Activated T-cell treated with anti-CD3 and anti-CD28 coated beads, Interleukin-2, amount 50 U/mL, for 72 hours (primary cell): Measurements from ENCODE around the gene MLLT10. TPM values are rescaled to one million over a fixed set of nuclear protein-coding genes. Genes with fewer than 3 reads are reported as not detected.

Experiments
- ATAC-seq, 2 donors: fragments of 150-1000 bp; cut with Tn5 transposase; replicated peaks in 1 of 2; 2 replicates each; pipeline ENCODE4 v1.10.0; 2021; ENCODE audit warnings: moderate library complexity in 2 of 2, mild to moderate bottlenecking in 1 of 2
- DNase-seq, 2 donors: peaks; one replicate each; pipeline ENCODE4 v3.0.0; 2021 to 2022; ENCODE audit warnings: mixed read lengths in 1 of 2
- H3K27ac Mint-ChIP-seq: one replicate; pipeline ENCODE4 v1.8.0; 2022; ENCODE audit warnings: mild to moderate bottlenecking, moderate library complexity, mixed read lengths
- H3K27me3 Mint-ChIP-seq: one replicate; pipeline ENCODE4 v1.8.0; 2022; ENCODE audit warnings: low read depth, mixed read lengths
- H3K36me3 Mint-ChIP-seq, 2 donors: one replicate each; pipeline ENCODE4 v1.8.0; 2022; ENCODE audit warnings: mixed read lengths in 2 of 2, mild to moderate bottlenecking in 1 of 2; ENCODE audit not compliant: insufficient read depth in 2 of 2
- H3K4me1 Mint-ChIP-seq: one replicate; pipeline ENCODE4 v1.8.0; 2022; ENCODE audit warnings: low read depth, mixed read lengths
- H3K4me3 Mint-ChIP-seq, 2 donors: one replicate each; pipeline ENCODE4 v1.8.0; 2022; ENCODE audit warnings: mild to moderate bottlenecking in 2 of 2, mixed read lengths in 2 of 2, moderate library complexity in 2 of 2
- H3K9me3 Mint-ChIP-seq, 2 donors: one replicate each; pipeline ENCODE4 v1.8.0; 2022; ENCODE audit warnings: mixed read lengths in 2 of 2
- total RNA-seq, 2 donors: library from RNA; stranded (reverse); gene quantifications; one replicate each; pipeline ENCODE4 v1.2.3, GENCODE V29; 2022

MLLT10 gene
- total RNA-seq, 2 donors from 2014 or later = 45.4 to 46.0 TPM

DNA sequence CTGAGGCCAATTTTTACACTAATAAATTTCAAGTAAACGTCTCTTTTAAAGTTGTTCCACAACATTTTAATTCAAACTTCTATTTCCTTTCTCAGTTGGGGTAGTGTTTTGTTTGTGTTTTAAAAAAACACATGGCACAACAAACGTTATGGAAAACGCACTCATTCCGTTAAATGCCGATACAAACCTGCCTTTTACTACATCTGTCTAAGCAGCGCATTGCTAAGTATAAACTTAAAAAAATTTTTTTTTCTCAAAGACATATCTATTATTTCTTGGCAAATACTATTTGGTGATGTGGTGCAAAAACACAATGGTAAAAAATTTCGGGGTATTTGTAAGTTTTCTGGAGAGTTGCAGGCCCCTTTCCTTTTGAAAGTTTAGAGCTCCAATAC, 9.9 kb upstream of the MLLT10 start:
- H3K36me3 Mint-ChIP-seq = peaks cover 3 to 5% of the 10 kb centered on the region in 2 donors
- H3K4me1 Mint-ChIP-seq = peaks cover 54% of the 10 kb centered on the region
- H3K27me3 Mint-ChIP-seq = peaks cover 56% of the 10 kb centered on the region
- ATAC-seq (no peak), DNase-seq (no peak)
- no peak overlapping the region for H3K4me3 Mint-ChIP-seq
- no peaks in the 10 kb centered on the region for H3K9me3 Mint-ChIP-seq
- H3K27ac Mint-ChIP-seq = no peak overlapping the region

DNA sequence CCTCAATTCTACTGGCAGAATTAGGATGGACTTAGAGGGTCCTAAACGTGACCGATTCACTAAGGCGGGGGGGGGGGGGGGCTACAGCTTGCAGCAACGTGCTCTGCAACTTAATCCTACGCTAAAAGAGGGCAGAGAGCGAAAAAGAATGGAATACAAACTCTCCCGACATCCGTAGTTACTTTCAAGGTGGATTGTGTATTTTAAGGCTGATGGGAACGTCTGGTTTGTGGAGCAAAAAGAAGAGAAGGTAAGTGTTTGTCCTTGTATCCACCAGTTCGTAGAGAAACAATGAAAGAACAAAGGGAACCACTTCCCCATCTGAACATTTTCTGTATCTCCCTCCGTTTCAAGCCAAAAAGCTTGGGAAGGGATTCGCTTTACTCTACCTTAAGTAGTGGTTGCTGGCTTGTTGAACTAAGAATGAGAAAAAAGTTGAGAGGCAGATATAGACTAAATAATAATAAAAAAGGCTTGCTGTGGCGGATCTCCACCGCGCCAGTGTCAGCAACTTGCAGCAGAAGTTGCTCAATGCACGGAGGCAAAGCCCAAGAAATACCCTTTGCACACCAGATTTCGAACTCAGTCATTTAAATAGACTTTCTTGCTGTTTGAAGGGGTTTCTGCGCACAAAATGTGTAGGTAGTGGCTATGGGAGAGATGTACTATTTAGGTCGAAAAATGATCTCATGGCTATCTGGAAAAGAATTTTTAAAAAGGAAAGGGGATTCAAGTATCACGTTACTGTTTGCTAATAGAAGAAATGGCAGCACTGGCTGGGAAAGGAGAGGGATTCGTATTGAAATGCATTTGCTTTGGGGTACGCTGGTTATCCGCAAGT, 9.3 kb upstream of the MLLT10 start:
- Mint-ChIP-seq H3K9me3 (no peaks in the 10 kb centered on the region), H3K4me3 (peak overlapping the region; percentile 80 to 98), H3K27me3 (peaks cover 50% of the 10 kb centered on the region), H3K4me1 (peaks cover 48% of the 10 kb centered on the region), H3K27ac (peak overlapping the region; percentile 68), H3K36me3 (peaks cover 3 to 5% of the 10 kb centered on the region in 2 donors)
- DNase-seq = no peak
- no peak for ATAC-seq

DNA sequence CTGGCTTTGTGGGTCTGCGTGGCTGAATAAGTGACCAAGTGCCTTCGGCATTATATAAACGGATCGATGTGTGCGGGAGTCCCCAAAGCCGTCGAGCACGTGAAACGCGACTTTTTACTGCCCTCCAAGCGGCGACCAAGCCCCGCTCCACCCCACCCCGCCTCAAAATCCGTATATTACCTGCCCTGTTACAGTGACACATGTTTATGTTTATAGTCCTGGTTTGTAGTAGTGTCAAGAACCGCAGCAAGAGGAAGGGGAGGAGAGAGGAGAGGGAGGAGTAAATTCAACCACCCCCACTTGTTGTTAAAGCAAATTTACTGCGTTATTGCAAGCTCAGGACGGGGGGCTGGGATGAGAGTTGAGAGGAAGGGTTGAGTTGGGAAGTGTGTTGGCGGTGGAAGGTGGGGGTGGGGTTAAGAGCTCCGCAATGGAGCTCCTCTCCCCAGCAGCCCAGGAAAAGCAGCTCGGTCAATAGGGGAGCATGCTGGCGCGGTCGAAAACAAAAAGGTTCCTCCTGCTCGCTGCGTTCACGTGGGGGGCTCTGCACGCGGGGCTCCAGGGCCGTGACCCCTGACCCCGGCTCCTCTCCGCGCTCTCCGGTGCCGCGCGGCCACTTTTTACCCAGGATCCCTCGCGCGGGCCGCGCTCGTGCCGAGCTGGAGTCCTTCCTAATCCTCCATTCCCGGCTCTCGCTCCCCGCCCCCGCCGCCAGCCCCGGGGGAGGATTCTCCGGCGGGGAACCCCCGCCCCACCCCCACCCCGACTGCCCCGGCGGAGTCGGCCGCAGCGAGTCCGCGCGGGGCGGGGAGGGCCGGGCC, 8.5 kb upstream of the MLLT10 start, which contains the start of gene SKIDA1:
Gene SKIDA1 (minus strand): TSS at position 316 of the 821 bp plus-strand sequence. CDS start 7,860 bp downstream, outside the sequence.
- DNase-seq (peak; percentile 56 to 72), ATAC-seq (peak; percentile 64 to 69)
- H3K4me3 Mint-ChIP-seq = peak within 1 kb of the TSS; percentile 94 to 98
- peaks cover 3 to 5% of the 10 kb centered on the region in 2 donors for H3K36me3 Mint-ChIP-seq
- no peaks in the 10 kb centered on the region for H3K9me3 Mint-ChIP-seq
- H3K27me3 Mint-ChIP-seq = peaks cover 44% of the 10 kb centered on the region
- peaks cover 40% of the 10 kb centered on the region for H3K4me1 Mint-ChIP-seq
- H3K27ac Mint-ChIP-seq = peak within 1 kb of the TSS; percentile 98

DNA sequence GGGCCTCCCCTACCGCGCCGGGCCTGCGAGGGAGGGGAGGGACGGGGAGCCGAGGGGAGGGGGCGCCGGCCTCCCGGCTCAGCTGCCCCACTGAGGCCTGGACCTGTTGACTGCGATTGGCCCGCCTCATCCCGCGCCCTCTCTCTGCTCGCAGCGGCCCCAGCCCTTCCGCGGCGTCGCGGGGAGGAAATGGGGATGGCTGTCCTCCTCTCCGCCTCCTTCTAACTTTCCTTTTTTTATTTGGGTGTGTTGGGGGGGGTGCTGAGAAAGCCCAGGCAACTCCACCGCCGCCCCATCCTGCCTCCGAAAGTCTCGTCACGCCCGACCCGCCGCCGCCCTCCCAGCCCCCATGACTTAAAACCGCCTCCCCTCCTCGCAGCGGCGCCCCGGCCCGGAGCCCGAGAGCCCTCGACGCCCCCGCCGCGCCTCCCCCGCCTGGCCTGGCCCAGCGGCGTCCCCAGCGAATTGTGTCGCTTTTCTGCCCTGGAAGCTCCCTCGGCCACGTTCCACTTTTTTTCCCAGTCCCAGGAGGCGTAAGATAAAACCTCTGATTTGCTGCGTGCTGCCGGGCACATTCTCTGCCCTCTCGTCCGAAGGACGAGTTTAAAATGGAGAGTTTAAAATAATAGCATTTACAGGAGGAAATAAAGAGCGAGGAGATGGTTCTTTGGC, 7.7 kb upstream of the MLLT10 start:
- Mint-ChIP-seq H3K4me3 (peak overlapping the region; percentile 87 to 94), H3K9me3 (no peaks in the 10 kb centered on the region), H3K36me3 (peaks cover 3 to 5% of the 10 kb centered on the region in 2 donors), H3K27ac (peak overlapping the region; percentile 98), H3K4me1 (peaks cover 38% of the 10 kb centered on the region), H3K27me3 (peaks cover 37% of the 10 kb centered on the region)
- DNase-seq (peak; percentile 61 to 68), ATAC-seq (peak; percentile 60 to 68)

DNA sequence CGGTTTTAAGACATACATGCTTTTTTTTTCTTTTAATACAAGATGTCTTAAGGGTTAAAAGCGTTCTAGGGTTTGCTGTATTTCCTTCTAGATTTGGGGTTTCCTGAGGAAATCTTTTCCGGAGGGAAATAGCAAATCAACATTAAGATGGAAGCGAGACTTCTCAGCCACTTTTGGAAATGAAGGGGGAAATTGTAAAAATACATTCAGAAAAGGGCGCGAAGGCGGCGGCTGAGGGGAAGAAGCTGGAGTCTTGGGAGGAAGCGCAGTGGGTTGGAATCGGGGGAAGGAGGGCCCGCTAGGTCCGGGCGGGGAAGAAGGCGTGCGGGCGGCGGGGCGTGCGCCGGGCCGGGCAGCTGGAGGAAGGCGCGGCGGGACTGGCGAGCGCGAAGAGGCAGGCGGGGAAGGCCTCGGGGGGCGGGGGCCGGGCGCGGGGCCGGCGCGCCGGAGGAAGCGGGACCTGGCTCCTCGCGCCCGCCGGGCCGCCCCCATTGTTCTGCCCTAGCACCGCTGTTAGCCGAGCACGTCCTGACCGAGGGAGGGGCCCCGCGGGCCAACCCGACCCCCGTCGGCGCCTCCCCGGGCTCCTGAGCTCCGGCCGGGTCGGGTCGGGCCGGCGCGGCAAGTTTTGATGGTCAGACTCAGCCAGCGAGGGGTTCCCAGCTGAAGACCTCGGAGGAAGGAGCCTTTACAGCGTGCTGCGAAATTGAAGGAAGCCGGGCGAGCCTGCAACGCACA, 7.0 kb upstream of the MLLT10 start:
- H3K4me3 Mint-ChIP-seq = peak overlapping the region; percentile 87 to 94
- peak; percentile 52 to 60 for ATAC-seq
- peaks cover 38% of the 10 kb centered on the region for H3K4me1 Mint-ChIP-seq
- peaks cover 32% of the 10 kb centered on the region for H3K27me3 Mint-ChIP-seq
- peak overlapping the region; percentile 98 for H3K27ac Mint-ChIP-seq
- peaks cover 3 to 5% of the 10 kb centered on the region in 2 donors for H3K36me3 Mint-ChIP-seq
- DNase-seq = peak; percentile 47 to 68
- H3K9me3 Mint-ChIP-seq = no peaks in the 10 kb centered on the region

DNA sequence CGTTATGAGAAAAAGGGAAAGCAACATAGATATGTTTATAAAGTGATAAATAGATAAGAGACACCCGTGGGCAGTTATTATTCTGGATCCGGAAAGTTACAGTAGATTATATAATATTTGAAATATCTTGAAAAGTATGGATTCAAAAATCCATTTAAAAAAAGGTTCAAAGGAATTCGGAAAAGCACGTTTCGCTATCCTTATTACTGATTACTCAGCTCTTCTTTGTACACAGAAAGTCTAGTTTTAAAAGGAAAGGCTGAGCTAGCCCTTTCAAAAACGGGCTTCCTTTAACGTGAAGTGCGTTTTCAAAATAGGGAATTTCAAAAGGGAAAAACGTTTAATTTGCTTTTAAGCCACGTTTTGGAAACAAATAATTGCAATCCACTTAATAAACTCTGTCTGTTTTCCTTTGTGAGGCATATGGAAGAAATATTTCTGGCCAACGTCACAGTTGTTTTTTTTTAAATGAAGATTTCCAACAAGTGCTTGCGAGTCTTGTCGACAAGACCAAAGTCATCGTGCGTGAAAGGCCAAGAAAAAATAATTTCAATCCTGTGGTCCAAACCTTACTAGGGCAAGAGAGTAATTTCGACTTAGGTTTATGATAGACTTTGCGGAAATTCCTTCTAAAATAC, 6.3 kb upstream of the MLLT10 start:
- Mint-ChIP-seq H3K27ac (no peak overlapping the region), H3K36me3 (peaks cover 3 to 5% of the 10 kb centered on the region in 2 donors), H3K4me1 (peaks cover 40% of the 10 kb centered on the region), H3K9me3 (no peaks in the 10 kb centered on the region), H3K4me3 (peak overlapping the region; percentile 83 to 86), H3K27me3 (peaks cover 27% of the 10 kb centered on the region)
- ATAC-seq (no peak), DNase-seq (no peak)

DNA sequence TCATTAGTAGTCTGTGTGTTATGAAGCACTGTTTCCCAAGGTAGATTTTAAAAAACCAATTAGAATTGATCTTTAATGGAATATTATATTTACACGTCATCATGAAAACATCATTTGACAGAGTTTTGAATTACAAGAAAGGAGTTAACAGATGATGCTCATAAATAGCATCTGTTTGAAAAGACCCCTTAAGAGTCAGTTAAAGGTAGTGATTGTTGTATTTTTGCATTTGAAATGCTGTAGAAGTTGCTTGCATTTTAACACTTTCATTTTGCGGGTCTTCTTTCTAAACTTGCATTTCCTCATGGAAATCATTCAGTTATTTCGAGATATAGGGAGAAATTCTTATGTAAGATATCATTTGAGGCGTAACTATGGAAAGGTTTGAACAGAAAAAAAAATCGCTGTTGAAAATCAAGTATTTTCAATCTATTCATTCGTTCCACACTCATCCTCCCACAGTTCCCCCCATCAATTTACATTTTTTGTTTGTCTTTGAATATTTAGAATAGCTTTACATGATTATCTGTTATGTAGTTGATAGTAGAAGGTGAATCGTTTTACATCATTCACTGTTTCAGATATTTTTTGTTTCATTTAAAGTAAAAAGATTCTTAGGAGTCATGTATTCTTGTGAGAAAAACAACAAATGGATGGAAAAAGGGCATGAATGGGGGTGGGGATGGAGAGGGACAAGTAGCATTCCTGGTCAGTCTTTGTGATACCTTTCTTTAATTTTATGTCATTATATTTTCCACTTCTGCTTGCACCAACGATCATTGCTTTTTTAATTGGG, 5.6 kb upstream of the MLLT10 start:
- no peak for DNase-seq
- Mint-ChIP-seq H3K4me1 (peaks cover 47% of the 10 kb centered on the region), H3K27ac (no peak overlapping the region), H3K27me3 (peaks cover 20% of the 10 kb centered on the region), H3K4me3 (peak overlapping the region; percentile 83 to 86), H3K36me3 (peaks cover 3 to 5% of the 10 kb centered on the region in 2 donors), H3K9me3 (no peaks in the 10 kb centered on the region)
- ATAC-seq = no peak

DNA sequence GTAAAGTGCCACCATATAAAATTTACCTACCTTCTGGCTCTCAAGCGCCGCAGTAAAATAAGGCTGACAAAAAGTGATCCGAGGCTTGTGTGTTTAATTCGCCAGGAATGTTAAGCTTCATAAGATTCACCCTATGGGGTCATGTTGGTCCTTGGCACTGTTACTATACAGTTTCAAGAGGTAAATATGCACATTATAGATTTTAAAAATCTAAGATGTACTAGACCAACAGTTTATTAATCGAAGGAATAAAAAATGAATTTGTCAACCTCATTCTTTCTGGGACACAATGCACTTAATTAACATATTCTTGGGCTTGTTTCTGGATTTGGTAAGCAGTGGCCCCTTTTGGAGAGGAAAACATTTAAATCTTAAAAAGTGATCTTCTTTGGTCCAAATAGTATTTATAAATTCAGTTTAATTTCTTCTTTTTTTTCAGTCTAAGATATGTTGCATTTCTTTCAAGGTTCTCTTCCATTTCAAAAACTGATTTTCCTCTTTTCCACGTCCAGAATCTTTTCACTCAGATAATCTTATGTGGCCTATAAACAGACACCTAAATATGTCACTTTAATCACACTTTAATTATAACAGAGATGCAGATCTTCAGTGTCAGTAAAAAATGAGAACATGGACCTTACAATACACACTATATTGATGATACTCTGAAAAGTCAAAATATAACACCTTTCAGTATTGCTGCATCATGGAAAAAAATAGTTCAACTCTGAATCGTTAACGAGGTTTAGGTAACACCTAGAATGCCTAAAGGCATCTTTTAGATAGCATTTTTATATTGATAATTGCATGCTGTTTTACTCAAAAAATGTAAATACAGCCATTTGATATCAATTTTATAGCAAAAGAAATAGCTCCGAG, 4.8 kb upstream of the MLLT10 start:
- Mint-ChIP-seq H3K27ac (no peak overlapping the region), H3K4me3 (no peak overlapping the region), H3K27me3 (peaks cover 14% of the 10 kb centered on the region), H3K9me3 (no peaks in the 10 kb centered on the region), H3K4me1 (peaks cover 48% of the 10 kb centered on the region), H3K36me3 (peaks cover 3 to 5% of the 10 kb centered on the region in 2 donors)
- DNase-seq = no peak
- no peak for ATAC-seq

DNA sequence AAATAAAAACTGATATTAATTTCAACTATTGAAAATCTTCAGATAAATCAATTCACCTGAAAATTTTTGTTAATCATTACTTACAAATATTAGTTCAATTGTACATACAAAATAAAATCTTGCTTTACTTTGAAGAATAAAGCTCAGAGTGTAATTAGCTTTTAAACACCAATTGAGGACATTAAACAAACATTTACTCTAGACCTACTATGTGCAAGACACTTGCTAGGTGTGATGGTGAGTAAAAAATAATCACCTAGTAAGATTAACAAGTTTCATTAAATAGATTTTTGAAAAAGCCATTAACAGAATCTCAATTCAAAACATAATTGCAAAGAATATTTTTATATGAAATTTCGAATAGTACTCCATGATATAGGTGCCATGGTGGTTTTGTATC, 3.9 kb upstream of the MLLT10 start:
- Mint-ChIP-seq H3K9me3 (no peaks in the 10 kb centered on the region), H3K27ac (no peak overlapping the region), H3K4me3 (no peak overlapping the region), H3K36me3 (peaks cover 3 to 5% of the 10 kb centered on the region in 2 donors), H3K27me3 (peaks cover 5% of the 10 kb centered on the region), H3K4me1 (peaks cover 39% of the 10 kb centered on the region)
- DNase-seq (no peak), ATAC-seq (no peak)

DNA sequence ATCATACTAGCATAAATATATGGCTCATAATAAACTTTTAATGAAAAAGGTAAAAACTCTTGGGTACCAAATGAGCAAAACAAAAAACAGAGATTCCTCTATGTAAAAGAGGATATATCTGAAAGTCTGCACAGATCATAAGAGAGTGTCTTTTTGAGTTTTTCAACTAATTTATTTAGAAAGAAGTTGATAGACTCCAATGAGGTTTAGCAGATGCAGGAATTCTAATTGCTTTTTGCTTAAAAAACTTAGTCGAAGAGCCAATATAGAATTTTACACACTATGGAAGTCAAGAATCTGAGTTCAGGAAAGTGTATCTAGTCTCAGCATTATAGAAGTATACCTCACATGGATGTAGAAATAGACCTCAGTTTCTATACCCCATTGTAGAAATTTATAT, 3.4 kb upstream of the MLLT10 start:
- no peak for ATAC-seq
- peaks cover 3 to 7% of the 10 kb centered on the region in 2 donors for H3K36me3 Mint-ChIP-seq
- no peak overlapping the region for H3K27ac Mint-ChIP-seq

DNA sequence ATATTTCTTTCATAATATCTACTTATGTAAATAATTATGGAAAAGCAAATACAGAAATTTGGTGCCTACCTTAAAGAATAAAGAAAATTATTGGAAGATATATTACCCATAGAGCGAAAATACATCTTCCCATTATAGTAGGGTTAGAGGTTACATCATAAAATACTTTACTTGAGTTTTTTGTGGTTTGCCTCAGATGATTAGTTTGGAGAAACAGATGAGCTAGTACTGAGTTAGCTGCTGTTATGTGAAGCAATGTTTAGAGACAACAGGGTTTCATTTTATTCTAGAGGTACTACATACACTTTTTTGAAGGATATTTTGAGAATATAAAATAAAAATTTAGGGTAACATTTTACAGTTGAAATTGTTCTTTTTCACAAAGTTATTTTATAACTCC, 2.9 kb upstream of the MLLT10 start:
- Mint-ChIP-seq H3K9me3 (no peaks in the 10 kb centered on the region), H3K27me3 (no peaks in the 10 kb centered on the region), H3K27ac (no peak overlapping the region), H3K4me3 (no peak overlapping the region), H3K4me1 (peaks cover 34% of the 10 kb centered on the region), H3K36me3 (peaks cover 3 to 7% of the 10 kb centered on the region in 2 donors)
- no peak for DNase-seq
- ATAC-seq = no peak

More for the DNA sequence above, 3.4 kb upstream of the MLLT10 start:
- Mint-ChIP-seq H3K4me3 (no peak overlapping the region), H3K9me3 (no peaks in the 10 kb centered on the region), H3K4me1 (peaks cover 34% of the 10 kb centered on the region), H3K27me3 (peaks cover under 1% of the 10 kb centered on the region)
- DNase-seq = no peak
